IMR-90 (cell line): ENCODE results near the gene GPC5.

Experiments used
- FOS ChIP-seq: fragments of 150-350 bp; IDR thresholded peaks from 2 replicates; pipeline ENCODE4 v1.6.1; 2016; ENCODE audit warnings: low read depth, low read length
- MAFK ChIP-seq: IDR thresholded peaks from 2 replicates; pipeline ENCODE4 v1.6.1; 2012; ENCODE audit warnings: low read depth, low read length, improper control_type of control experiment
- MXI1 ChIP-seq: IDR thresholded peaks from 2 replicates; pipeline ENCODE4 v1.6.1; 2012; ENCODE audit warnings: low read depth, mild to moderate bottlenecking, low read length, moderate library complexity, borderline replicate concordance
- POLR2A ChIP-seq: IDR thresholded peaks from 2 replicates; pipeline ENCODE4 v1.6.1; 2012; ENCODE audit warnings: mild to moderate bottlenecking, low read depth, low read length
- SMC3 ChIP-seq: fragments of 150-350 bp; IDR thresholded peaks from 2 replicates; pipeline ENCODE4 v1.6.1; 2016; ENCODE audit warnings: low read depth, mild to moderate bottlenecking, antibody characterized with exemption, low read length, moderate library complexity
- TF ChIP-seq, protein P1 (sequence below): conservative IDR thresholded peaks from 2 replicates; pipeline ENCODE4 v1.5.1; 2012; ENCODE audit warnings: mild to moderate bottlenecking, low read depth, low read length, improper control_type of control experiment
- TF ChIP-seq, protein P2 (sequence below): fragments of 150-350 bp; IDR thresholded peaks from 2 replicates; pipeline ENCODE4 v1.6.1; 2017; ENCODE audit warnings: mild to moderate bottlenecking, antibody characterized with exemption, low read length, low read depth

DNA sequence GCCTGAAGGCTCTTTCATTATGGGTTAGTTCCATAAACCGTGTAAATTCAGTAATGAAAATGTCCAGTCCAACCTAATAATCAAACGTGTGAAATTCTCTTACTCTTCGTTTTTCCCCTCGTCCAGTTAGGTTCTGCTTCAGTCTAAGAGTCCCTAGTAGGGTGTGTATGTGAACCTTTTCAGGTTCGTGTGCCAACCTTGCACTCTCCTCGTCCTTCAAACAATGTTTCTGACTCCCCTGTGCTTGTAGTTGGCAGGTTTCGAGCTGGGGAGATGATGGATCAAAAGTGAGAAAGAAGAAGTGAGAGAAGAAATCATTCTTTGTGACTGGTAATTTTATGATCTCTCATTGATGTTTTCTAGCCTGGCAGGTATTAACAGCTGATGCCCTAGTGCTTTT lies 366.1 kb downstream of the GPC5 start:
- TF ChIP-seq, protein P1, sequence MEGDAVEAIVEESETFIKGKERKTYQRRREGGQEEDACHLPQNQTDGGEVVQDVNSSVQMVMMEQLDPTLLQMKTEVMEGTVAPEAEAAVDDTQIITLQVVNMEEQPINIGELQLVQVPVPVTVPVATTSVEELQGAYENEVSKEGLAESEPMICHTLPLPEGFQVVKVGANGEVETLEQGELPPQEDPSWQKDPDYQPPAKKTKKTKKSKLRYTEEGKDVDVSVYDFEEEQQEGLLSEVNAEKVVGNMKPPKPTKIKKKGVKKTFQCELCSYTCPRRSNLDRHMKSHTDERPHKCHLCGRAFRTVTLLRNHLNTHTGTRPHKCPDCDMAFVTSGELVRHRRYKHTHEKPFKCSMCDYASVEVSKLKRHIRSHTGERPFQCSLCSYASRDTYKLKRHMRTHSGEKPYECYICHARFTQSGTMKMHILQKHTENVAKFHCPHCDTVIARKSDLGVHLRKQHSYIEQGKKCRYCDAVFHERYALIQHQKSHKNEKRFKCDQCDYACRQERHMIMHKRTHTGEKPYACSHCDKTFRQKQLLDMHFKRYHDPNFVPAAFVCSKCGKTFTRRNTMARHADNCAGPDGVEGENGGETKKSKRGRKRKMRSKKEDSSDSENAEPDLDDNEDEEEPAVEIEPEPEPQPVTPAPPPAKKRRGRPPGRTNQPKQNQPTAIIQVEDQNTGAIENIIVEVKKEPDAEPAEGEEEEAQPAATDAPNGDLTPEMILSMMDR: no peak
- TF ChIP-seq FOS (no peak), MXI1 (no peak), MAFK (no peak), SMC3 (no peak), POLR2A (no peak)
- TF ChIP-seq, protein P2, sequence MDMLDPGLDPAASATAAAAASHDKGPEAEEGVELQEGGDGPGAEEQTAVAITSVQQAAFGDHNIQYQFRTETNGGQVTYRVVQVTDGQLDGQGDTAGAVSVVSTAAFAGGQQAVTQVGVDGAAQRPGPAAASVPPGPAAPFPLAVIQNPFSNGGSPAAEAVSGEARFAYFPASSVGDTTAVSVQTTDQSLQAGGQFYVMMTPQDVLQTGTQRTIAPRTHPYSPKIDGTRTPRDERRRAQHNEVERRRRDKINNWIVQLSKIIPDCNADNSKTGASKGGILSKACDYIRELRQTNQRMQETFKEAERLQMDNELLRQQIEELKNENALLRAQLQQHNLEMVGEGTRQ: no peak
